ENCODE results near the gene DAB2. TPM values are rescaled to one million over a fixed set of nuclear protein-coding genes. Genes with fewer than 3 reads are reported as not detected.

DAB2 gene
- total and polyA plus RNA-seq, 3 experiments from 2014 or later = 0.68 to 2.7 (median 2.0) TPM

- Mint-ChIP-seq H3K27ac (no peak overlapping the region), H3K4me3 (peak overlapping the region in 1 of 7 donors; percentile 1)
- CTCF ChIA-PET = no interaction called here
These were observed 1.4 kb downstream of the DAB2 start for GRCh38 chr5:39423331-39423751.

DNA sequence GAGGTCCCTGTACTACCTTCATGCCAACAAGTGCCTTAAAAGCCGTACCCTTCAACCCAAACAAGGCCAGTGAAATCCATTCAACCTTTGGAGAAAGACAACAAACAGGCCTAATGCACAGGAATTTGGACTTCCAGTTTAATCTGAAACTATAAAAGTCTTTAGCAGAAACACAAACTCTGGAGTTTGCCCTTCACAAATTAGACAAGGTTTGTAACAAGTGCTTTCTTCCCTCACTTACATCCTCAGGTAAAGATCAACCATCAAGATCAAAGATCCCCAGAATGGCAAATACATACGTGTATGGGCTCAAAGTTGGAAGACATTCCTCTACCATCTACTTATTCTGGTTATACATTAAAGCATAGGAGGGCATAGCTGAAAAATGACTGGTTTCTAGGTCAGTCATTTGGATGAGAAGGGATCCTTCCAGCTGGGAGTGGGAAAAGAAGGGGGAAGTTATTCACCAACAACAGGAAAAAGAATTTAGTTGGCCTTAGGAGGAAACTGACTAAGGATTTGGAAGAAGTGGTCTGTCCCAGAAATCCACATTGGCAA lies 2.0 kb downstream of the DAB2 start:
- CTCF ChIA-PET = no interaction called here
- no peaks in the 10 kb centered on the region for H3K36me3 ChIP-seq (ENCODE audit: insufficient read depth, low read length)
- Mint-ChIP-seq H3K4me1 (peaks cover 5 to 17% (median 13%) of the 10 kb centered on the region in 3 donors), H3K27me3 (peaks cover 32 to 67% of the 10 kb centered on the region in 2 donors), H3K36me3 (no peaks in the 10 kb centered on the region), H3K9me3 (no peaks in the 10 kb centered on the region), H3K4me3 (no peak overlapping the region), H3K27ac (no peak overlapping the region)
- H3K9me3 ChIP-seq (ENCODE audit: low read length) = no peaks in the 10 kb centered on the region
- H3K27me3 ChIP-seq (ENCODE audit: insufficient read depth, low read length, poor library complexity, severe bottlenecking) = peaks cover 22% of the 10 kb centered on the region
- H3K4me1 ChIP-seq (ENCODE audit: insufficient read depth, low read length) = peaks cover 4% of the 10 kb centered on the region
- no peak overlapping the region for H3K4me3 ChIP-seq (ENCODE audit: low read length)
- no peak overlapping the region for H3K27ac ChIP-seq (ENCODE audit: low read depth, low read length)
- DNase-seq = no peak
- POLR2A ChIA-PET = no interaction called here

More at GRCh38 chr5:39423331-39423751, 1.4 kb downstream of the DAB2 start:
- no peak overlapping the region for H3K27ac ChIP-seq (ENCODE audit: low read depth, low read length)
- H3K36me3 ChIP-seq (ENCODE audit: insufficient read depth, low read length) = no peaks in the 10 kb centered on the region
- no peak overlapping the region for H3K4me3 ChIP-seq (ENCODE audit: low read length)
- DNase-seq = no peak
- no peaks in the 10 kb centered on the region for H3K36me3 Mint-ChIP-seq
- H3K9me3 ChIP-seq (ENCODE audit: low read length) = no peaks in the 10 kb centered on the region
- peaks cover 5 to 17% (median 13%) of the 10 kb centered on the region in 3 donors for H3K4me1 Mint-ChIP-seq
- no peaks in the 10 kb centered on the region for H3K9me3 Mint-ChIP-seq
- H3K27me3 Mint-ChIP-seq = peaks cover 32 to 72% of the 10 kb centered on the region in 2 donors
- H3K27me3 ChIP-seq (ENCODE audit: insufficient read depth, low read length, poor library complexity, severe bottlenecking) = peaks cover 22% of the 10 kb centered on the region
- H3K4me1 ChIP-seq (ENCODE audit: insufficient read depth, low read length) = peaks cover 4% of the 10 kb centered on the region
- POLR2A ChIA-PET = no interaction called here

GRCh38 chr5:39422036-39422606 lies 2.7 kb downstream of the DAB2 start:
- Mint-ChIP-seq H3K4me3 (peak overlapping the region in 1 of 7 donors; percentile 3), H3K4me1 (peaks cover 5 to 17% (median 13%) of the 10 kb centered on the region in 3 donors), H3K9me3 (no peaks in the 10 kb centered on the region), H3K27ac (no peak overlapping the region), H3K36me3 (no peaks in the 10 kb centered on the region), H3K27me3 (peaks cover 29 to 61% of the 10 kb centered on the region in 2 donors)
- Histone ChIP-seq H3K4me1 (ENCODE audit: insufficient read depth, low read length) (peaks cover 4% of the 10 kb centered on the region), H3K9me3 (ENCODE audit: low read length) (no peaks in the 10 kb centered on the region), H3K36me3 (ENCODE audit: insufficient read depth, low read length) (no peaks in the 10 kb centered on the region), H3K27me3 (ENCODE audit: insufficient read depth, low read length, poor library complexity, severe bottlenecking) (peaks cover 18% of the 10 kb centered on the region), H3K27ac (ENCODE audit: low read depth, low read length) (no peak overlapping the region), H3K4me3 (ENCODE audit: low read length) (no peak overlapping the region)
- DNase-seq = no peak
- CTCF ChIA-PET = no interaction called here
- POLR2A ChIA-PET = no interaction called here

DNA sequence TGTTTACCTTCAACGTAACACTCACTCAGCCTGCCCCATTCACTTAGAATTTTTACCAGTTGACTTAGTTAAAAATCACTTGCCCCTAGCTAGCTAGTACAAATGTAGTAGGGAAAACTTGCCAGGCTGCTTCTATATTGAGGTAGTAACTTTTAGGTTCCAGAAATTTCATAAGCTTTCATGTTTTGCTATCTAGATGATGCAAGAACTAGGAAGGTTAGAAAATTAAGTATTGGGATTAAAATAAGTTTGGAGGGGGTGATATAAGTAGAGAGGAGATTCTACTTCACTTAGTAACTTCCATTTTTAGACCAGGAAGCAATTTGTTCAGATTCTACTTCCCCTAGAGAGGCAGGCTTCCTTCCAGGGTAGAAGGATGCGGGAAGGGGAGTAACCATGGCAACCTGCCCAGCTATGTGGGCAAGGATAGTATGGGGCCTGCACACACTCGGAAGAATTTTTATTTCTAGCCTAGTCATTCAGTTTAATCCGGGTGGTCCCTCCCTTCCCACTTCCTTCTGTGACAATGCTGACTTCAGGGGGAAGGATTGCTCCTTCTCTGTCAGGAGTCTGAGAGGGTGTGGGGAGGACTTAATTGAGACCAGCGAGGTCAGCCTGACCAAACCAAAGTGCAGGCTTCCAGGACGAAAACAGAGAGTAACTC lies 4.2 kb downstream of the DAB2 start:
- no peaks in the 10 kb centered on the region for H3K9me3 ChIP-seq (ENCODE audit: low read length)
- H3K4me3 Mint-ChIP-seq = no peak overlapping the region
- POLR2A ChIA-PET = no interaction called here
- H3K27me3 Mint-ChIP-seq = peaks cover 17 to 54% of the 10 kb centered on the region in 2 donors
- no peaks in the 10 kb centered on the region for H3K36me3 Mint-ChIP-seq
- H3K4me1 Mint-ChIP-seq = peaks cover 5 to 17% (median 13%) of the 10 kb centered on the region in 3 donors
- H3K36me3 ChIP-seq (ENCODE audit: insufficient read depth, low read length) = no peaks in the 10 kb centered on the region
- H3K27ac ChIP-seq (ENCODE audit: low read depth, low read length) = no peak overlapping the region
- CTCF ChIA-PET = no interaction called here
- H3K27me3 ChIP-seq (ENCODE audit: insufficient read depth, low read length, poor library complexity, severe bottlenecking) = peaks cover 8% of the 10 kb centered on the region
- H3K27ac Mint-ChIP-seq = no peak overlapping the region
- no peaks in the 10 kb centered on the region for H3K9me3 Mint-ChIP-seq
- no peak for DNase-seq
- peaks cover 4% of the 10 kb centered on the region for H3K4me1 ChIP-seq (ENCODE audit: insufficient read depth, low read length)
- H3K4me3 ChIP-seq (ENCODE audit: low read length) = no peak overlapping the region

DNA sequence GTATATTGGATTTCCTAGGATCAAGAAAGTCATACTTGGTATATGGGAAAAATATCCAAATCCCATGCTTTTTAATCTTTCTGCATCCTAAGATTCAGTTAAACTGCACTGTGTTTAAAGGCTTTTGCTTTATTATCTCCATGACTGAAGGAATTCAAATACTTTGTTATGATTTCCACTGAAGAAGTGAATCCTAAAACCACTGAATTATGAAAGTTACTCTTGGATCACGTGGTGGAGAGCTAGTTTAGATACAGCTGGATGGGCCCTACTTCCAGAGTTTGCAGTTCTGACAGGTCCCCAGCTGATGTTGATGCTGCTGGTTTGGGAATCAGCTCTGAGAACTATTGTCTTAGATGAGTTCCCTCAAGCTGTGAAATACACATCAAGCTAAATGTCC lies 5.0 kb downstream of the DAB2 start:
- CTCF ChIA-PET = no interaction called here
- H3K36me3 Mint-ChIP-seq = no peaks in the 10 kb centered on the region
- Histone ChIP-seq H3K4me3 (ENCODE audit: low read length) (no peak overlapping the region), H3K27ac (ENCODE audit: low read depth, low read length) (no peak overlapping the region), H3K9me3 (ENCODE audit: low read length) (no peaks in the 10 kb centered on the region), H3K36me3 (ENCODE audit: insufficient read depth, low read length) (no peaks in the 10 kb centered on the region), H3K4me1 (ENCODE audit: insufficient read depth, low read length) (no peaks in the 10 kb centered on the region), H3K27me3 (ENCODE audit: insufficient read depth, low read length, poor library complexity, severe bottlenecking) (peaks cover 7% of the 10 kb centered on the region)
- POLR2A ChIA-PET = no interaction called here
- no peak for DNase-seq
- peaks cover 11 to 46% of the 10 kb centered on the region in 2 donors for H3K27me3 Mint-ChIP-seq
- H3K9me3 Mint-ChIP-seq = no peaks in the 10 kb centered on the region
- no peak overlapping the region for H3K4me3 Mint-ChIP-seq
- H3K27ac Mint-ChIP-seq = no peak overlapping the region
- peaks cover 5 to 9% (median 7%) of the 10 kb centered on the region in 3 donors for H3K4me1 Mint-ChIP-seq

- H3K4me3 Mint-ChIP-seq = no peak overlapping the region
- H3K4me3 ChIP-seq (ENCODE audit: low read length) = no peak overlapping the region
- H3K36me3 Mint-ChIP-seq = no peaks in the 10 kb centered on the region
- no peak overlapping the region for H3K27ac Mint-ChIP-seq
- H3K27me3 Mint-ChIP-seq = peaks cover 2 to 30% of the 10 kb centered on the region in 2 donors
- no peak overlapping the region for H3K27ac ChIP-seq (ENCODE audit: low read depth, low read length)
- no peaks in the 10 kb centered on the region for H3K4me1 Mint-ChIP-seq
- no peaks in the 10 kb centered on the region for H3K27me3 ChIP-seq (ENCODE audit: insufficient read depth, low read length, poor library complexity, severe bottlenecking)
- ChIA-PET CTCF (no interaction called here), POLR2A (no interaction called here)
- DNase-seq = no peak
- H3K36me3 ChIP-seq (ENCODE audit: insufficient read depth, low read length) = no peaks in the 10 kb centered on the region
- no peaks in the 10 kb centered on the region for H3K4me1 ChIP-seq (ENCODE audit: insufficient read depth, low read length)
- no peaks in the 10 kb centered on the region for H3K9me3 Mint-ChIP-seq
- no peaks in the 10 kb centered on the region for H3K9me3 ChIP-seq (ENCODE audit: low read length)
These were observed 6.8 kb downstream of the DAB2 start for GRCh38 chr5:39417979-39418378.

DNA sequence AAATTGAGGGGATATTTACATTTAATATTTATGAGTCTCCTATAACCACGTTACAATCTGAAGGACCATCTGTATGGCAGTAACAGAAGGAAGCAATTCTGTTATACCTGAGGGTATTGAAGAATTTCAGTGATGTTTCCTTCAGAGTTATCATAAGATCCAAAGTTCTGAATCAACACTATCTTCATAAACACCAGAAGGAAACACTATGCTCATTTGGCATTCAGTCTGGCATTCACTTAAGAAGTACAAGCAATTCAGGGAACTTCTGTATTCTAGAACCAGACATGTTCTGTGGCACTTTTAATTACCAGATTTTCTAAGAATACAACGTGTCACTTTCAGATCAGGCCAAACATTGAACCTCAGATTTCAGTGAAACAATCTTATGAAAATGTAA lies 9.6 kb downstream of the DAB2 start:
- Mint-ChIP-seq H3K4me3 (no peak overlapping the region), H3K4me1 (no peaks in the 10 kb centered on the region), H3K9me3 (no peaks in the 10 kb centered on the region), H3K36me3 (no peaks in the 10 kb centered on the region), H3K27ac (no peak overlapping the region), H3K27me3 (peaks cover 1 to 38% of the 10 kb centered on the region in 2 donors)
- Histone ChIP-seq H3K4me3 (ENCODE audit: low read length) (no peak overlapping the region), H3K27ac (ENCODE audit: low read depth, low read length) (no peak overlapping the region), H3K4me1 (ENCODE audit: insufficient read depth, low read length) (no peaks in the 10 kb centered on the region), H3K9me3 (ENCODE audit: low read length) (no peaks in the 10 kb centered on the region), H3K27me3 (ENCODE audit: insufficient read depth, low read length, poor library complexity, severe bottlenecking) (no peaks in the 10 kb centered on the region), H3K36me3 (ENCODE audit: insufficient read depth, low read length) (no peaks in the 10 kb centered on the region)
- ChIA-PET CTCF (interaction anchor here (1.5 kb wide), 1 partner anchor 39 kb away, joined by 3 read pairs; no protein-coding TSS in a partner anchor), POLR2A (no interaction called here)
- no peak for DNase-seq

DNA sequence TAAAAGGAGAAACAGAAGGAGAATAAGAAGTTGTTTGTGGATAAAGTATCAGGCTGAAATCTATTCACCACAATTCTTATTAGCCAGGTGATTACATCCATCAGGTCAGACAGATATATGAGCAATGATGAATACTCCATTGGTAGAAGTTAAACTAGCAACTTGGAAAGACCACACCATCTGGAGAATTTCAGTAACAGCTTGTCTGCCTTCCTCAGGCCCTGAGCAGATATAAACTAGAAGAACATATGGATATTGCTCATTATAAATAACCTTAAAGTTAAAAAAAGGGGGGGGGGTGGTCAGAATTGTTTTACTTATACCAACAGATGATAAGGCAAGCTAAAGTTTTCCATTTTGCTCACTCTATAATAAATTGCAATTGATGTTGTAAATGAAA lies 10.4 kb downstream of the DAB2 start:
- no peaks in the 10 kb centered on the region for H3K36me3 ChIP-seq (ENCODE audit: insufficient read depth, low read length)
- Mint-ChIP-seq H3K27me3 (peaks cover 1 to 39% of the 10 kb centered on the region in 2 donors), H3K4me1 (no peaks in the 10 kb centered on the region), H3K9me3 (no peaks in the 10 kb centered on the region), H3K36me3 (no peaks in the 10 kb centered on the region), H3K27ac (no peak overlapping the region), H3K4me3 (no peak overlapping the region)
- no peaks in the 10 kb centered on the region for H3K4me1 ChIP-seq (ENCODE audit: insufficient read depth, low read length)
- CTCF ChIA-PET = interaction anchor here (1.5 kb wide), 1 partner anchor 39 kb away, joined by 3 read pairs; no protein-coding TSS in a partner anchor
- no peaks in the 10 kb centered on the region for H3K9me3 ChIP-seq (ENCODE audit: low read length)
- no peak overlapping the region for H3K27ac ChIP-seq (ENCODE audit: low read depth, low read length)
- POLR2A ChIA-PET = no interaction called here
- H3K4me3 ChIP-seq (ENCODE audit: low read length) = no peak overlapping the region
- no peak for DNase-seq
- H3K27me3 ChIP-seq (ENCODE audit: insufficient read depth, low read length, poor library complexity, severe bottlenecking) = no peaks in the 10 kb centered on the region

All from CD8-positive, alpha-beta memory T cell (primary cell).